K562 (cell line): Measurements from ENCODE around the gene NR3C2.

Experiments used
- BHLHE40 ChIP-seq: IDR thresholded peaks from 2 replicates; pipeline ENCODE4 v1.6.1; 2011; ENCODE audit warnings: low read length, improper control_type of control experiment
- EZH2 ChIP-seq: IDR thresholded peaks from 2 replicates; pipeline ENCODE4 v1.6.1; 2012; ENCODE audit warnings: low read depth, mild to moderate bottlenecking, inconsistent platforms, low read length, borderline replicate concordance
- KDM1A ChIP-seq, 2 experiments: fragments of 450-650 bp; IDR thresholded peaks; 2 replicates each; pipeline ENCODE4 v1.6.1; 2016; ENCODE audit warnings: mild to moderate bottlenecking in 2 of 2
- MXI1 ChIP-seq: IDR thresholded peaks from 2 replicates; pipeline ENCODE4 v1.6.1; 2011; ENCODE audit warnings: low read depth, mild to moderate bottlenecking, improper control_type of control experiment, low read length

DNA sequence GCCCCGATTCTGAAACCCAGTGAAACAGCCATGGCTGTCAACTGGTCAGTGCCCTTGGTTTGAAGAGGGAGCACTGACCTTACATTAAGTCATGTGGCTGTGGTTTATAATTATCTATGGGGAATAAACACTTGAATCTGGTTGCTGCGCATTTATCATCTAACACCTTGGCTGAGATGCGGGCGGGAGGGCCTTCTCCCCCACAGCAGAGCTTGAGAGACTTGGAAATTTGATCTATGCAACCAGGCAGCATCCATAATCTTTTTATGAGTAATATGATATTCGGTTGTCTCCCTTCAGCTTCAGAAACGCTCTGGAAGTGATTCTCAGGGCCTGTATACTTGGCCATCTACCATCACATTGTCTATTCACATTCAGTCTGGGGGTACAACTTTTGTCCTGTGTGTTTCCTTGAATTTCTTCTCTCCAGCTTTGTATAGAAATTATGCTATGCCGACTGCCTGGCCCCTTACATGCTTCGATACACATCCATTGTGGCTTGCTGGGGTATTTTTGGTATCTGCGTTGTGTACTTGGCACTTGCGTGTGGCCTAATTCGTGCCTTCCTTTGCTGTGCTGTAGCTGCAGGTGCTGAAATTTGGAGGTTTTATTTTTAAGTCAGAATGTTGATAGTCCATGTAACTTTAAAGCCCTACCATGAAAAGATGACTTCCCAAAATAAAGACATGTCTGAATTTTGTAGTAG, 388.8 kb downstream of the NR3C2 start:
- TF ChIP-seq KDM1A (IDR thresholded peaks at IDR 0.05): no peak
- TF ChIP-seq BHLHE40: no peak
- TF ChIP-seq MXI1: no peak
- no peak for TF ChIP-seq EZH2
